CD4-positive, alpha-beta T cell treated with Interleukin-17A for 4 hours (primary cell): Measurements from ENCODE around the gene PCDHGA3.
"Not testable (repeated sequence)": the region's sequence is repeated elsewhere in the genome, so short reads cannot be mapped to it uniquely, and the experiment has no call there.

ENCODE experiments used
- DNase-seq: peaks from one replicate; pipeline ENCODE4 v3.0.0-alpha.2; 2020; ENCODE audit warnings: mixed read lengths

PCDHGA3 gene

DNA sequence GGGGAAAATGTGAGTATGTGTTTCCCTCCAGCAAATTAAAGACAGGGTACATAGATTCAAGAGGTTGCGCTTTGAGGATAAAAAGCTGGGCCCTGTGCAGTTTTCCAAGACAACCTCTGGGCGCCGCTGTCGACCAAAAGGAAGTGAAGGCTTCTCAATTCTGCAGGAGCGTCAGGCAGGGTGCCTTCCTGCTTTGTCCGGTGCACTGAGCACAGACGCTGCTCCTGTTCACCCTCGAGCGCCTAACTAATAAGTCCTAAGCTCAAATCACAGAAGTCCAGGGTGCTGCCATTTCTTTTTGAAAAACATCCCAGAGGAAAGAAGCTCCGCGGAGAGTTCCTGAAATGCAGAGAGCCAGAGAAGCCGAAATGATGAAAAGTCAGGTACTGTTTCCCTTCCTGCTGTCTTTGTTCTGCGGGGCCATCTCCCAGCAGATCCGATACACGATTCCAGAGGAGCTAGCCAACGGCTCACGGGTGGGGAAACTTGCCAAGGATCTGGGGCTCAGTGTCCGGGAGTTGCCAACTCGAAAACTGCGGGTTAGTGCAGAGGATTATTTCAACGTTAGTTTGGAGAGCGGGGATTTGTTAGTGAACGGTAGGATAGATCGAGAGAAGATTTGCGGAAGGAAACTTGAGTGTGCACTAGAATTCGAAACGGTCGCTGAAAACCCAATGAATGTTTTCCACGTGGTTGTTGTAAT, 6.4 kb downstream of the PCDHGA3 start, which contains the start of gene PCDHGB1:
PCDHGB1 (plus strand) TSS at position 183 of the 703 bp plus-strand sequence; CDS start at position 345, 162 bp downstream.
- DNase-seq: peak; percentile 44

DNA sequence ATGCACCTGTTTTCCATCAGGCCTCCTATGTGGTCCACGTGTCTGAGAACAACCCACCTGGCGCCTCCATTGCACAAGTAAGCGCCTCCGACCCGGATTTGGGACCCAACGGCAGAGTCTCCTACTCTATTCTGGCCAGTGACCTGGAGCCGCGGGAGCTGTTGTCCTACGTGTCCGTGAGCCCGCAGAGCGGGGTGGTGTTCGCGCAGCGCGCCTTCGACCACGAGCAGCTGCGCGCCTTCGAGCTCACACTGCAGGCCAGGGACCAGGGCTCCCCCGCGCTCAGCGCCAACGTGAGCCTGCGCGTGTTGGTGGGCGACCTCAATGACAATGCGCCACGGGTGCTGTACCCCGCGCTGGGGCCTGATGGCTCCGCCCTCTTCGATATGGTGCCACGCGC, 8.0 kb downstream of the PCDHGA3 start:
- DNase-seq: no peak

DNA sequence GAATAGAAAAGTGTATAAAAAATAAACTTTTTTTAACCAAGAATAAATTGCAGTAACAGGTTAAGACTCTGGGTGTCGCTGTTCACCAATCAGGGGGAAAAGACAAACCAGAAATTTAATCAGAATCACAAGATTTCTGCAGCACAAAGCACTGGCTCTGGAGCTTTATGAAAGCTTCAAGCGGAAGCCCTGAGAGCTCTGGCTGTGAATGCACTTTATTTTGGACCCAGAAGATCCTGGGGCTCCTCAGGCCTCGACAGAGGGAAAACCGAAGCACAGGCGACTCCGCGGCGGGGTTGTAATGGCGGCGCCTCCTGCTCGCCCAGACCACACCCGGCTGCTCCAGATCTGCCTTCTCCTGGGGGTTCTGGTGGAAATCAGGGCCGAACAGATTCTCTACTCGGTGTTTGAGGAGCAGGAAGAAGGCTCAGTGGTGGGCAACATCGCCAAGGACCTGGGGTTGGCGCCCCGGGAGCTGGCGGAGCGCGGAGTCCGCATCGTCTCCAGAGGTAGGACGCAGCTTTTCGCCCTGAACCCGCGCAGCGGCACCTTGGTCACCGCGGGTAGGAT, 11.4 kb downstream of the PCDHGA3 start, which contains the start of gene PCDHGA4:
PCDHGA4 (plus strand) TSS at position 122 of the 570 bp plus-strand sequence; CDS start at position 209, 87 bp downstream.
- DNase-seq: no peak

DNA sequence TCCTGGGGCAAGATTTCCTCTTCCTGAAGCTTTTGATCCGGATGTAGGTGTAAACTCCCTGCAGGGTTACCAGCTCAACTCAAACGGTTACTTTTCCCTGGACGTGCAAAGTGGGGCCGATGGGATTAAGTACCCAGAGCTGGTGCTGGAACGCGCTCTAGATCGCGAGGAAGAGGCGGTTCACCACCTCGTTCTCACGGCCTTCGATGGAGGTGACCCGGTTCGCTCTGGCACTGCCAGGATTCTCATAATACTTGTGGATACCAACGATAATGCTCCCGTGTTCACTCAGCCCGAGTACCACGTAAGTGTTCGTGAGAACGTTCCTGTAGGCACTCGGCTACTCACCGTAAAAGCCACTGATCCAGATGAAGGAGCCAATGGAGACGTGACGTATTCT, 12.0 kb downstream of the PCDHGA3 start:
- no peak for DNase-seq

DNA sequence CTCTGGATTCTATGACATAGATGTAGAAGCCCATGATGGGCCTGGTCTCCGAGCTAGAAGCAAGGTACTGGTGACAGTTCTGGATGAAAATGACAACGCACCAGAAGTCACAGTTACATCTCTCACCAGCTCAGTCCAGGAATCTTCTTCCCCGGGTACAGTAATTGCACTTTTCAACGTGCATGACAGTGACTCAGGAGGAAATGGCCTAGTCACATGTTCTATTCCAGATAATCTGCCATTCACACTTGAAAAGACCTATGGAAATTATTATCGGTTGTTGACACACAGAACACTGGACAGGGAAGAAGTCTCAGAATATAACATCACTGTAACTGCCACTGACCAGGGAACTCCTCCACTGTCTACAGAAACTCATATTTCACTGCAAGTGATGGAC, 12.5 kb downstream of the PCDHGA3 start:
- DNase-seq: no peak

DNA sequence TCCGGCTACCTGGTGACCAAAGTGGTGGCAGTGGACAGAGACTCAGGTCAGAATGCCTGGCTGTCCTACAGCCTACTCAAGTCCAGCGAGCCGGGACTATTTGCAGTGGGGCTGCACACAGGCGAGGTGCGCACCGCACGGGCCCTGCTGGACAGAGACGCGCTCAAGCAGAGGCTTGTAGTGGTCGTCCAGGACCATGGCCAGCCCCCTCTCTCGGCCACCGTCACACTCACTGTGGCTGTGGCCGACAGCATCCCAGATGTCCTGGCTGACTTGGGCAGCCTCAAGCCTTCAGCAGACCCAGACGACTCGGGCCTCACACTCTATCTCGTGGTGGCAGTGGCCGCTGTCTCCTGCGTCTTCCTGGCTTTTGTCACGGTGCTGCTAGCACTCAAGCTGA, 13.3 kb downstream of the PCDHGA3 start:
- no peak for DNase-seq

DNA sequence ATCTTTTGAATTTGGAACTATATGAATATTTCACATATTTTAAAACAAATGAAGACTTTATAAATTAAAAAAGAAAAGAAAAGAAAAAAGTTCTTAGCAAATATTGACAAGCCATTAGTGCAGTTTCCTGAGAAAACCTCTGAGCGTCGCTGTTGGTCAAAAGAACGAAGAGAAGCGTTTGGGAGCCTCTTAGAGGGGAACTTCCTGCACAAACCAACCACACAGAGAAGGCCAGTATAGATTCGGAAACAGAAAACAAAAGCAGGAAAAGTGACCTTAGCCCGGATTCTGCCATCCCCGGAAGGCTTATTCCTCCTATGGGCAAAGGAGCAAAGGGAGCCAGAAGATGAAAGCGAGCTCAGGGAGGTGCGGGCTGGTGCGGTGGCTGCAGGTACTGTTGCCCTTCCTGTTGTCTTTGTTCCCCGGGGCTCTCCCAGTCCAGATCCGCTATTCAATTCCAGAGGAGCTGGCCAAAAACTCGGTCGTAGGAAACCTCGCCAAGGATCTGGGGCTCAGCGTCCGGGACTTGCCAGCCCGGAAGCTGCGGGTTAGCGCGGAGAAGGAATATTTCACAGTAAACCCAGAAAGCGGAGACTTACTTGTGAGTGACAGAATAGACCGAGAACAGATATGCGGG, 16.3 kb downstream of the PCDHGA3 start, which contains the start of gene PCDHGB2:
PCDHGB2 (plus strand) TSS at position 205 of the 637 bp plus-strand sequence; CDS start at position 347, 142 bp downstream.
- no peak for DNase-seq

DNA sequence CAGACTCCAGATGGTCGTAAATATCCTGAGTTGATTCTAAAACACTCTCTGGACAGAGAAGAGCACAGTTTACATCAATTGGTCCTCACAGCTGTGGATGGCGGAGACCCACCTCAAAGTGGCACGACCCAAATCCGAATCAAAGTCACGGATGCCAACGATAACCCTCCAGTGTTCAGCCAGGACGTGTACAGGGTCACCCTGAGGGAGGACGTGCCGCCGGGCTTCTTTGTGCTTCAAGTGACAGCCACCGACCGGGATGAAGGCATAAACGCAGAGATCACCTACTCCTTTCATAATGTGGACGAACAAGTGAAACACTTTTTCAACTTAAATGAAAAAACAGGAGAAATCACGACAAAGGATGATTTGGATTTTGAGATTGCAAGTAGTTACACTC, 17.1 kb downstream of the PCDHGA3 start:
- no peak for DNase-seq

DNA sequence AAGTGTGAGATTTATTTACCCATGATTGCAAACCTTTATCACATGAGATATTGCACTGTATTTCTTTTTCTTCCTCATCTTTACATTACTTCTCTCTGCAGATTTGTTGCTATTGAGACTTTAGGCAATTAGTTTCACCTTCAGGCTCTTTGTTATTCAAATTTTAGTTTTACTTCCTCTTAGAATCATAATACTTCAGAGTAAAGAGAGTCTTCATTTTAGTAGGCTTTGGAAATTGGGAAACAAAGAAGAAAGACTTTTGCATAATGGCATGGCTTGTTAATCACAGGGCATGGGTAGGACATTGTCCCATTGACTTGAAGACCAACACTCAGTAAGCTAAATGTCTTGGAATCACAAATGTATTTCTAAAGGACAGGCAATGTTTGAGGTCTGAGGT, 19.1 kb downstream of the PCDHGA3 start:
- no peak for DNase-seq

DNA sequence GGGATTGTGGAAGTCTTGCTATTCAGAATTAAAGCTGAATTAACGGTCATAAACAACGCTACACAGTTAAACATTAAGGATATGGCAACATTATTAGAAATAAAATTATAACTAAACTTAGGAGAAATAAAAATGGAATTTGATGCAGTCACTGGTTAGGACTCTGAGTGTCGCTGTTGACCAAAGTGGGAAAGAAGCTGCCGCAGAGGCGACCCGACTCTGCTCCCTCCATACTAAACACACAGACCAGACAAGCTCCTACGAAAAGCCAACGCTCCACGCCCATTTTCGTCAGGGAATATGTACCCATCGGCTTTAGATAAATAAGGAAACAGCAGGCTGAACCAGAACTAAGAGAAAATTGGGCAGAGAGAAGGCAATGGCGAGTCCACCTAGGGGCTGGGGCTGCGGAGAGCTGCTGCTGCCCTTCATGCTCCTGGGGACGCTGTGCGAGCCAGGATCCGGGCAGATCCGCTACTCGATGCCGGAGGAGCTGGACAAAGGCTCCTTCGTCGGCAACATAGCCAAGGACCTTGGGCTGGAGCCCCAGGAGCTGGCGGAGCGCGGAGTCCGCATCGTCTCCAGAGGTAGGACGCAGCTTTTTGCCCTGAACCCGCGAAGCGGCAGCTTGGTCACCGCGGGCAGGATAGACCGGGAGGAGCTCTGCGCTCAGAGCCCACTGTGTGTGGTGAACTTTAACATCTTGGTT, 20.5 kb downstream of the PCDHGA3 start, which contains the start of gene PCDHGA5:
PCDHGA5 (plus strand) TSS at position 211 of the 709 bp plus-strand sequence; CDS start at position 380, 169 bp downstream.
- no peak for DNase-seq

DNA sequence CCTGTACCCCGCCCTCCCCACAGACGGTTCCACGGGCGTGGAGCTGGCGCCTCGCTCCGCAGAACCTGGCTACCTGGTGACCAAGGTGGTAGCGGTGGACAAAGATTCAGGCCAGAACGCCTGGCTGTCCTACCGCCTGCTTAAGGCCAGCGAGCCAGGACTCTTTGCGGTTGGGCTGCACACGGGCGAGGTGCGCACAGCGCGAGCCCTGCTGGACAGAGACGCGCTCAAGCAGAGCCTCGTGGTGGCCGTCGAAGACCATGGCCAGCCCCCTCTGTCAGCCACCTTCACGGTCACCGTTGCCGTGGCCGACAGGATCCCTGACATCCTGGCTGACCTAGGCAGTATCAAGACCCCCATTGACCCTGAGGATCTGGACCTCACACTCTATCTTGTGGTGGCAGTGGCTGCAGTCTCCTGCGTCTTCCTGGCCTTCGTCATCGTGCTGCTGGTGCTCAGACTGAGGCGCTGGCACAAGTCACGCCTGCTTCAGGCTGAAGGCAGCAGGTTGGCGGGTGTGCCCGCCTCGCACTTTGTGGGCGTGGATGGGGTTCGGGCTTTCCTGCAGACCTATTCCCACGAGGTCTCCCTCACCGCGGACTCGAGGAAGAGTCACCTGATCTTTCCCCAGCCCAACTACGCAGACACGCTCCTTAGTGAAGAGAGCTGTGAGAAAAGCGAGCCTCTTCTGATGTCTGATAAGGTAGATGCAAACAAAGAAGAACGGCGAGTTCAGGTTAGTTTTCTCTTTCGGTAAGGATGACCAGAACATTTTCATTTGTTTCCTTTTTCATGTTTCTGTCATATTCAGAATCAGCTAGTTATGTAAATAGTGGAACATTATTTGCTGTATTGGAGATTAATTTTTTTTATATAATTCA, 22.6 kb downstream of the PCDHGA3 start:
- DNase-seq: no peak

DNA sequence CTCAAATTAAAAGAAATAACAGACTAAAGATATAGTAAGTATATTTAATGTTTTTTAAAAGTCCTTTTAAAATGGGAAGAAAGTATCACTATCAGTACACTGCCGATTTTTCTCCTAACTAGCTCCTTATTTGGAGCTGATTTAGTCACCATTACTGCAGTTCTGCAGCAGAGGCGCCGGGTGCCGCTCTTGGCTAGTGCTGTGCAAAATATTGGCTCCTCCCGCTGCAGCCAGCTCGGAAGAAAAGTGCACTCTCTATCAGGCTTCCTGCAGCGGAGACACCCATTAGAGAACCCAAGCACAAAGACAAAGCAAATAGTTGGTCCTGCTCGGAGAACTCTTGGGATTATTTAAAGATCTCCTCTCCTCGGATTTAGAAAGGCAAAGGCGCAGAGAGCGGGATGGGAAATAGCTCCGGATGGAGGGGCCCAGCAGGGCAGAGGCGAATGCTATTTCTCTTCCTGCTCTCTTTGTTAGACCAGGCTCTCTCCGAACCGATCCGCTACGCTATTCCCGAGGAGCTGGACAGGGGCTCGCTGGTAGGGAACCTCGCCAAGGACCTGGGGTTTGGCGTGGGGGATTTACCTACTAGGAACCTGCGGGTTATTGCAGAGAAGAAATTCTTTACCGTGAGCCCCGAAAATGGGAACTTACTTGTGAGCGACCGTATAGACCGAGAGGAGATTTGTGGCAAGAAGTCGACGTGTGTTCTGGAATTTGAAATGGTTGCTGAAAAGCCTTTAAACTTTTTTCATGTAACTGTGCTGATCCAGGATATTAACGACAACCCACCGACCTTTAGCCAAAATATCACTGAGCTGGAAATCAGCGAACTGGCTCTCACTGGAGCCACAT, 26.6 kb downstream of the PCDHGA3 start, which contains the start of gene PCDHGB3:
PCDHGB3 (plus strand) TSS at position 249 of the 855 bp plus-strand sequence; CDS start at position 402, 153 bp downstream.
- peak; percentile 34 for DNase-seq

DNA sequence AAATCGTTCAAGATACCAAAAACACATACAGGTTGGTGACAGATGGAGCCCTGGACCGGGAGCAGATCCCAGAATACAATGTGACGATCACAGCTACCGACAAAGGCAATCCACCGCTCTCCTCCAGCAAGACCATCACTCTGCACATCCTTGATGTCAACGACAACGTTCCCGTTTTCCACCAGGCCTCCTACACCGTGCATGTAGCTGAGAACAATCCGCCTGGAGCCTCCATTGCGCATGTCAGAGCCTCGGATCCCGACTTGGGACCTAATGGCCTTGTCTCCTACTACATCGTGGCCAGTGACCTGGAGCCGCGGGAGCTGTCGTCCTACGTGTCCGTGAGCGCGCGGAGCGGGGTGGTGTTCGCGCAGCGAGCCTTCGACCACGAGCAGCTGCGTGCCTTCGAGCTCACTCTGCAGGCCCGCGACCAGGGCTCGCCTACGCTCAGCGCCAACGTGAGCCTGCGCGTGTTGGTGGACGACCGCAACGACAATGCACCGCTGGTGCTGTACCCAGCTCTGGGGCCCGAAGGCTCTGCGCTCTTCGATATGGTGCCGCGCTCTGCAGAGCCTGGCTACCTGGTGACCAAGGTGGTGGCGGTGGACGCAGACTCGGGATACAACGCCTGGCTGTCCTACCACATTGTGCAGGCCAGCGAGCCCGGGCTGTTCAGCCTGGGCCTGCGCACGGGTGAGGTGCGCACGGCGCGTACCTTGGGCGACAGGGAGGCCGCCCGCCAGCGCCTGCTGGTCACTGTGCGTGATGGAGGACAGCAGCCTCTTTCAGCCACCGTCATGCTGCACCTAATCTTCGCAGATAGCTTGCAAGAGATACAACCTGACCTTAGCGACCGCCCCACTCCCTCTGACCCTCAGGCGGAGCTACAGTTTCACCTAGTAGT, 28.2 kb downstream of the PCDHGA3 start:
- no peak for DNase-seq

DNA sequence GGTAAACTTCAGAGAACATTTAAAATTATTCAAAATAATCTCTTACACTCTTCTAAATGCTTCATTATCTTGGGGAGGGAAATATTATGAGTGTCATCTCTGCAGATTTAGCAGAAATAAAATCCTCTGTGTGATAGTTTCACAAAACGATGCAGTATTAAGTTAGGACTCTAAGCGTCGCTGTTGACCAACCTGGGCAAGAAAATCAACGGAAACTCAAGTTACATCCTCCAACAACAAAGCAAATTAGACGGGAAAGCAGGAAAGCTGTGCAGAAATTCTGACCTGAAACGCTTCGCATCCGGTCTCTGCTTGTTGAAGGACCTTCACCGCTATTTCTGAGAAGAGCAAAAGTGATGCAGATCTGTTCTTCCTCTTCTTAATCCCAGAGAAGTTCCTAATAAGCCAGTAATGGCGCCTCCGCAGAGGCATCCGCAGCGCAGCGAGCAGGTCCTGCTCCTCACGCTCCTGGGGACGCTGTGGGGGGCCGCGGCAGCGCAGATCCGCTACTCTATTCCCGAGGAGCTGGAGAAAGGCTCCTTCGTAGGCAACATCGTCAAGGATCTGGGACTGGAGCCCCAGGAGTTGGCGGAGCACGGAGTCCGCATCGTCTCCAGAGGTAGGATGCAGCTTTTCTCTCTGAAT, 30.2 kb downstream of the PCDHGA3 start, which contains the start of gene PCDHGA6:
PCDHGA6 (plus strand) TSS at position 219 of the 645 bp plus-strand sequence; CDS start at position 412, 193 bp downstream.
- no peak for DNase-seq

DNA sequence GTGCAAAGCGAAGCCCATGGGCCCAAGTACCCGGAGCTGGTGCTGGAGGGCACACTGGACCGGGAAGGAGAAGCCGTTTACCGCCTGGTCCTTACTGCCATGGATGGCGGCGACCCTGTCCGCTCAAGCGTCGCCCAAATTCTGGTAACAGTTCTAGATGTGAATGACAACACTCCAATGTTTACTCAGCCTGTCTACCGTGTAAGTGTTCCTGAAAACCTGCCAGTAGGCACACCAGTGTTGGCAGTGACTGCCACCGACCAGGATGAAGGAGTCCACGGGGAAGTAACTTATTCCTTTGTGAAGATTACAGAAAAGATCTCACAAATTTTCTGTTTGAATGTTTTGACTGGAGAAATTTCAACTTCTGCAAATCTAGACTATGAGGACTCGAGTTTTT, 31.0 kb downstream of the PCDHGA3 start:
- no peak for DNase-seq

DNA sequence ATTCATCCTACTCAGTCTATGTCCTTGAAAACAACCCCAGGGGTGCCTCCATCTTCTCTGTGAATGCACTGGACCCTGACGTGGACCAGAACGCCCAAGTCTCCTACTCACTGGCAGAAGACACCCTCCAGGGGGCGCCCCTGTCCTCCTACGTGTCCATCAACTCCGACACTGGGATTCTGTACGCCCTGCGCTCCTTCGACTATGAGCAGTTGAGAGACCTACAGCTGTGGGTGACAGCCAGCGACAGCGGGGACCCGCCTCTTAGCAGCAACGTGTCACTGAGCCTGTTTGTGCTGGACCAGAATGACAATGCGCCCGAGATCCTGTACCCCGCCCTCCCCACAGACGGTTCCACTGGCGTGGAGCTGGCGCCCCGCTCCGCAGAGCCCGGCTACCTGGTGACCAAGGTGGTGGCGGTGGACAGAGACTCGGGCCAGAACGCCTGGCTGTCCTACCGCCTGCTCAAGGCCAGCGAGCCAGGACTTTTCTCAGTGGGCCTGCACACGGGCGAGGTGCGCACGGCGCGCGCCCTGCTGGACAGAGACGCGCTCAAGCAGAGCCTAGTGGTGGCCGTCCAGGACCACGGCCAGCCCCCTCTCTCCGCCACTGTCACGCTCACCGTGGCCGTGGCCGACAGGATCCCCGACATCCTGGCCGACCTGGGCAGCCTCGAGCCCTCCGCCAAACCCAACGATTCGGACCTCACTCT, 32.0 kb downstream of the PCDHGA3 start:
- DNase-seq: not testable (repeated sequence)

DNA sequence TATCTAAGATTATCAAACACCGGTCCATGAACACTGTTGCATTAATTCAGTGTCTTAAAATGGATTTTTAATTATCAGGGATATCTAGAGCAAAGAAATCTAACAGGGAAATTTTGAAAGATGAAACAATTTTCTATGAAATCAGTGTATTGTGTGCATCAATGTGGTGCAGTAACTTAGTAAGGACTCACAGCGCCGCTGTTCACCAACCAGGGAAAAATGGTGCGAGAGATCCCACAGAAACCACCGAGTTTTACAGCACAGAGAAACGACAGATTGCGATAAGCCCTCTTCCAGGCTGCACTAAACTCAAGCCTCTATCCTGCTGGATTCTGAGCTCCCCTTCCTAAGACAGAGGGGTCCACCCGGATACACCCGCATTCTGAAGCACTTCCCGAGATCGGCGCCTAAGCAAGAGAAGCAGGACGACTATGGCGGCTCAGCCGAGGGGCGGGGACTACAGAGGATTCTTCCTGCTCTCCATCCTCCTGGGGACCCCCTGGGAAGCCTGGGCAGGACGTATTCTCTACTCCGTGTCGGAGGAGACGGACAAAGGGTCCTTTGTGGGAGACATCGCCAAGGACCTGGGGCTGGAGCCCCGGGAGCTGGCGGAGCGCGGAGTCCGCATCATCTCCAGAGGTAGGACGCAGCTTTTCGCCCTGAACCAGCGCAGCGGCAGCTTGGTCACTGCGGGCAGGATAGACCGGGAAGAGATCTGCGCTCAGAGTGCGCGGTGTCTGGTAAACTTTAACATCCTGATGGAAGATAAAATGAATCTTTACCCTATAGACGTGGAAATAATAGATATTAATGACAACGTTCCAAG, 39.1 kb downstream of the PCDHGA3 start, which contains the start of gene PCDHGA7:
PCDHGA7 (plus strand) TSS at position 274 of the 826 bp plus-strand sequence; CDS start at position 432, 158 bp downstream.
- no peak for DNase-seq
